Measurements from ENCODE around the gene FOXP1.

Gene FOXP1

DNA sequence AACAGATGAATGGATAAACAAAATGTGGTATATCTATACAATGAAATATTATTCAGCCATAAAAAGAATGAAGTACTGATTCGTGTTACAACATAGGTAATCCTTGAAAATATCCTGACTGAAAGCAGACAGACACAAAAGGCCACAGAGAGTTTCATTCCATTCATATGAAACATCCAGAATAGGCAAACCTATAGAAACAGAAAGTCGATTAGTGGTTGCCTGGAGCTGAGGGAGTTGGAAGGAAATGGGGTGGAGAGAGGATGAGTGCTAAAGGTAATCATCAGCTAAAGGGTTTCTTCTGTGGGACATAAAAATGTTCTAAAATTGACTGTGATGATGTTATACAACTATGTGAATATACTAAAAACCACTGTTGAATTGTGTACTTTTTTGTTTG, 22.9 kb downstream of the FOXP1 start:
- peak in 1 of 2 donors; percentile 34 for DNase-seq (ENCODE audit: low read depth in 2 of 2)
- TF ChIP-seq, protein P1, sequence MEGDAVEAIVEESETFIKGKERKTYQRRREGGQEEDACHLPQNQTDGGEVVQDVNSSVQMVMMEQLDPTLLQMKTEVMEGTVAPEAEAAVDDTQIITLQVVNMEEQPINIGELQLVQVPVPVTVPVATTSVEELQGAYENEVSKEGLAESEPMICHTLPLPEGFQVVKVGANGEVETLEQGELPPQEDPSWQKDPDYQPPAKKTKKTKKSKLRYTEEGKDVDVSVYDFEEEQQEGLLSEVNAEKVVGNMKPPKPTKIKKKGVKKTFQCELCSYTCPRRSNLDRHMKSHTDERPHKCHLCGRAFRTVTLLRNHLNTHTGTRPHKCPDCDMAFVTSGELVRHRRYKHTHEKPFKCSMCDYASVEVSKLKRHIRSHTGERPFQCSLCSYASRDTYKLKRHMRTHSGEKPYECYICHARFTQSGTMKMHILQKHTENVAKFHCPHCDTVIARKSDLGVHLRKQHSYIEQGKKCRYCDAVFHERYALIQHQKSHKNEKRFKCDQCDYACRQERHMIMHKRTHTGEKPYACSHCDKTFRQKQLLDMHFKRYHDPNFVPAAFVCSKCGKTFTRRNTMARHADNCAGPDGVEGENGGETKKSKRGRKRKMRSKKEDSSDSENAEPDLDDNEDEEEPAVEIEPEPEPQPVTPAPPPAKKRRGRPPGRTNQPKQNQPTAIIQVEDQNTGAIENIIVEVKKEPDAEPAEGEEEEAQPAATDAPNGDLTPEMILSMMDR (IDR thresholded peaks at IDR 0.05; ENCODE audit: low read depth, low read length): no peak

DNA sequence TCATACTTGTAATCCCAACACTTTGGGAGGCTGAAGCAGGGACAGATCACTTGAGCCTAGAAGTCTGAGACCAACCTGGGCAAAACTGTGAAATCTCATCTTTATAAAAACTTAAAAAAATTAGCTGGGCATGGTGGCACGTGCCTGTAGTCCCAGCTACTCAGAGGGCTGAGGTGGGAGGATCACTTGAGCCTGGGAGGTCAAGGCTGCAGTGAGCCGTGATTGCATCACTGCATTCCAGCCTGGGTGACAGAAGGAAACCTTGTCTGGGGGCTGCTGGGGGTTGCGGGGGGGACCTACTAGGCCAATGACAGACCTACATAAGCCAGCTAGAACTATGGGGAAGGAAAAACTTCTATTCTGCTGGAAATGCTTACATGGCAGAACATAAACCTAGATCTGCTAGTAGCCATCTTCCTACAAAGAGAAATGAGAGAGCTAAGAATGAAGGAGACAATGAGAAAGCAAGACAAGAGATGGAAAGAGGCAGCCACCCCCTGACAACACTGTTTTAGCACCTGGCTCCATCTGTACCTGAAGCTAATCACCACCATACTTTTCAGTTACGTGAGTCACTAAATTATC, 23.9 kb downstream of the FOXP1 start:
- TF ChIP-seq, protein P1 (IDR thresholded peaks at IDR 0.05; ENCODE audit: low read depth, low read length): no peak
- no peak for DNase-seq (ENCODE audit: low read depth in 2 of 2)
- no peak overlapping the region for H3K4me3 ChIP-seq (replicated peaks in 1 of 2; ENCODE audit: low read depth in 2 of 2, low read length in 2 of 2)

More for the DNA sequence above, 22.9 kb downstream of the FOXP1 start:
- no peak overlapping the region for H3K4me3 ChIP-seq (replicated peaks in 1 of 2; ENCODE audit: low read depth in 2 of 2, low read length in 2 of 2)

DNA sequence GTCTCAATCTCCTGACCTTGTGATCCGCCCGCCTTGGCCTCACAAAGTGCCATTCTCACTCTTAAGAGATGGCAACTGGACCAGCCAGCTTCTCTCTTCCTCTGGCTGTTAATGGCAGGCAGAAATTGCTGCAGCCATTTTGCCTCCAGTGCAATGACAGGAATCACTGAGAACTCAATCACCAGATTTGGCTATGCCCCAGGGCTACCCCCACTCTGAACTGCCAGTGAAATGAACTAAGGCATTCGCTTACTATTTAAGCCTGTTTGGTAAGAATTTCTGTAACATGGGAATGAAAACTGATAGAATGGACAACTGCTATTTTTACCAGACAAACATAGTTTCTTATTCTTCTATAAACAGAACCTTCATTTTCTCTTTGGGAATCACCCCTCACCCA, 24.5 kb downstream of the FOXP1 start:
- TF ChIP-seq, protein P1 (IDR thresholded peaks at IDR 0.05; ENCODE audit: low read depth, low read length): no peak

DNA sequence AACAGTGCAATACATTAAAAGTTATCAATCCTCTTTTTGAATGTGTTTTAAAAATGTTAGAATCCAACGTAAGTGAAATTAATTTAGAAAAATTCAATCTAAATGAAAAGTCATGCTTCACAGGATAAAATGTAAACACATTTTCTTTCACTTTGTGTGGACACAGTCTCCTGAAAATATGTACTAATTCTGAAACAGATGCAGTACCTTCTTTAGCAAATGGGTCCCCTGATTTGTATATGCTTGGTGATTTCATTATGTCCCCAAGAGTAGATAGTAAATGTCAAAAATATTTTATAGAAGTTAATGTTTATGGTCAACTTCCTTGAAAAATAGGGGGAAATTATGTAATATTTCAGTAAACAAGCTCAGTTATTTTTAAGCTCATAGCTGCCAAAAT, 28.9 kb downstream of the FOXP1 start:
- TF ChIP-seq, protein P1 (IDR thresholded peaks at IDR 0.05; ENCODE audit: low read depth, low read length): no peak
- no peak for DNase-seq (ENCODE audit: low read depth in 2 of 2)
- no peak overlapping the region for H3K4me3 ChIP-seq (replicated peaks in 1 of 2; ENCODE audit: low read depth in 2 of 2, low read length in 2 of 2)

More for the DNA sequence above, 24.5 kb downstream of the FOXP1 start:
- no peak for DNase-seq (ENCODE audit: low read depth in 2 of 2)
- no peak overlapping the region for H3K4me3 ChIP-seq (replicated peaks in 1 of 2; ENCODE audit: low read depth in 2 of 2, low read length in 2 of 2)

DNA sequence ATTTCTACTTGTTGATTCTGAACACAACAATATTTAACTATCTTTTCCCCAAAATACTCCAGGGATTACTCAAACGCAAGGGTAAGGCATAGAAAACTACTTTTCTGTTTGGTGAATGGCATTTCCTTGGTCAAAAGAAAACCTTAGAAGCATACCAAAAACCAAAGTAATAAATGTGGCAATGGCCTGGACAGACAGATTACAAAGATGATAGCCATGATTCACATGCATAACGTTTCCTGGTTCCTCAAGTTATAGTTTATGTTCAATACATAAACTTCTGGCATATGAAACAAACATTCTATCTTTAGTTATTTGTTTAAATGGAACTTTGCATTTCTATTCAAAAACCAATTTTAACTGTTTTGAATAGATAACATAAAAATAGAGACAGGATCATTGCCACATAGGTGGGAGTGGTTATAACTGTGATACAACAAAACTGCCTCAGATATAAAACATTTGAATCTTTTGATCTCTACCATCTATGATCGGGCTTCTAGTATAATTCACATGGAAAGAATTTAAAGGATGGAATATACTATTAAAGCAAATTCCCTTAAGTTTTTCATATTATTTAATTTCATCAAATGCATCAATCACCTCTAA, 32.1 kb downstream of the FOXP1 start:
- TF ChIP-seq, protein P1 (IDR thresholded peaks at IDR 0.05; ENCODE audit: low read depth, low read length): no peak
- H3K4me3 ChIP-seq (replicated peaks in 1 of 2; ENCODE audit: low read depth in 2 of 2, low read length in 2 of 2): no peak overlapping the region
- DNase-seq (ENCODE audit: low read depth in 2 of 2): peak; percentile 20 to 83

DNA sequence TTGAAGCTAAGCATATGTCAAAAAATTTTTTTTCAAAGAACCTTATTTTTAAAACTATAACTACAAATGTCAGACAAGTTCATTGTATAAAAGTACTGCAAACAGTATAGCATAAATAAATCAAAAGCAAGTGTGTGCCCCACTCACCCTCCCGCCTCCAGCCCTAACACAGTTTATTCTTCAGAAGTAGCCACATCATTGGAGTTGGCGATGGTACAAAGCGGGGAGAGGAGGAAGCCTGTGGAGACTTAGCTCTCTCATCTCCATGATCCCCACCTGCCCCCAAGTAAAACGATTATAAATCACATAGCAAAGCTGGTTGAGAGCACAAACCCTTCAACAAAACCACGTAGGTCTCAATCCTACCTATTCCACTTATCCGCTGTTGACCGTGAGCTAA, 33.6 kb downstream of the FOXP1 start:
- H3K4me3 ChIP-seq (replicated peaks in 1 of 2; ENCODE audit: low read depth in 2 of 2, low read length in 2 of 2): no peak overlapping the region
- TF ChIP-seq, protein P1 (IDR thresholded peaks at IDR 0.05; ENCODE audit: low read depth, low read length): no peak
- DNase-seq (ENCODE audit: low read depth in 2 of 2): no peak

Data from cardiac fibroblast (primary cell).